ENCODE measurements around the gene FYB2.

- TF ChIP-seq CTCF (conservative IDR thresholded peaks at IDR 0.05; ENCODE audit: low read depth, low read length) (no peak), EZH2 (IDR thresholded peaks at IDR 0.05; ENCODE audit: low read length, unreplicated experiment) (no peak)
These were observed 108.6 kb downstream of the FYB2 start for GRCh38 chr1:56710646-56711045.

All from PC-3 (cell line).